ENCODE data around the gene PRR3.
"Not testable (repeated sequence)": the region's sequence is repeated elsewhere in the genome, so short reads cannot be mapped to it uniquely, and the experiment has no call there.

GRCh38 chr6:30518505-30519145, 38.5 kb upstream of the PRR3 start:
- TF ChIP-seq, protein P1, sequence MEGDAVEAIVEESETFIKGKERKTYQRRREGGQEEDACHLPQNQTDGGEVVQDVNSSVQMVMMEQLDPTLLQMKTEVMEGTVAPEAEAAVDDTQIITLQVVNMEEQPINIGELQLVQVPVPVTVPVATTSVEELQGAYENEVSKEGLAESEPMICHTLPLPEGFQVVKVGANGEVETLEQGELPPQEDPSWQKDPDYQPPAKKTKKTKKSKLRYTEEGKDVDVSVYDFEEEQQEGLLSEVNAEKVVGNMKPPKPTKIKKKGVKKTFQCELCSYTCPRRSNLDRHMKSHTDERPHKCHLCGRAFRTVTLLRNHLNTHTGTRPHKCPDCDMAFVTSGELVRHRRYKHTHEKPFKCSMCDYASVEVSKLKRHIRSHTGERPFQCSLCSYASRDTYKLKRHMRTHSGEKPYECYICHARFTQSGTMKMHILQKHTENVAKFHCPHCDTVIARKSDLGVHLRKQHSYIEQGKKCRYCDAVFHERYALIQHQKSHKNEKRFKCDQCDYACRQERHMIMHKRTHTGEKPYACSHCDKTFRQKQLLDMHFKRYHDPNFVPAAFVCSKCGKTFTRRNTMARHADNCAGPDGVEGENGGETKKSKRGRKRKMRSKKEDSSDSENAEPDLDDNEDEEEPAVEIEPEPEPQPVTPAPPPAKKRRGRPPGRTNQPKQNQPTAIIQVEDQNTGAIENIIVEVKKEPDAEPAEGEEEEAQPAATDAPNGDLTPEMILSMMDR (IDR thresholded peaks at IDR 0.05; ENCODE audit: poor library complexity, severe bottlenecking) = not testable (repeated sequence)
- not testable (repeated sequence) for TF ChIP-seq POLR2AphosphoS5 (IDR thresholded peaks at IDR 0.05); EP300 (conservative IDR thresholded peaks at IDR 0.05; ENCODE audit: poor library complexity, severe bottlenecking); MXI1 (conservative IDR thresholded peaks at IDR 0.05; ENCODE audit: poor library complexity, severe bottlenecking); TAF1 (IDR thresholded peaks at IDR 0.05; ENCODE audit: low read depth); EZH2 (IDR thresholded peaks at IDR 0.05; ENCODE audit: borderline replicate concordance, insufficient read depth, low read length, poor library complexity, severe bottlenecking)
